SK-N-SH (cell line): ENCODE data around the gene NTM. TPM values are rescaled to one million over a fixed set of nuclear protein-coding genes. Genes with fewer than 3 reads are reported as not detected.

Experiments
- CTCF ChIA-PET: fragments of 300-600, 350-600 bp; formaldehyde crosslinking; extraction: SDS; loops from one replicate; lab custom pipeline; 2021; lab: Yijun Ruan, JAX
- POLR2A ChIA-PET: fragments of 350-600 bp; sonication (Branson Sonifier 250); formaldehyde crosslinking; extraction: SDS; loops from one replicate; lab custom pipeline; 2020; ENCODE audit warnings: antibody characterized with exemption, inconsistent platforms; lab: Yijun Ruan, JAX
- DNase-seq: peaks from one replicate; pipeline ENCODE4 v3.0.0; 2012
- H2AFZ ChIP-seq: fragments of 200-600 bp; sonication (generic); 2 replicates; pipeline ENCODE4 v1.8.1; 2016; ENCODE audit warnings: antibody characterized with exemption, mild to moderate bottlenecking, low read depth
- H3F3A ChIP-seq: fragments of 200-600 bp; sonication (generic); replicated peaks from 2 replicates; pipeline ENCODE3; 2016; ENCODE audit warnings: antibody characterized with exemption, mild to moderate bottlenecking; ENCODE audit not compliant: insufficient read depth
- H3K27ac ChIP-seq, 2 experiments: fragments of 200-500 bp in 1 of 2; fragments of 200-600 bp in 1 of 2; sonication (Bioruptor generic) in 1 of 2; sonication (generic), shearing (Covaris generic) in 1 of 2; 2 replicates each; pipeline versions ENCODE4 v1.5.1 to v1.6.1; 2014 to 2016; ENCODE audit warnings: low read depth in 2 of 2, inconsistent platforms in 1 of 2, low read length in 1 of 2, mild to moderate bottlenecking in 1 of 2, mixed read lengths in 1 of 2
- H3K27me3 ChIP-seq: fragments of 200-600 bp; sonication (generic), shearing (Covaris generic); 2 replicates; pipeline ENCODE4 v1.6.1; 2016; ENCODE audit warnings: mixed run types; ENCODE audit not compliant: insufficient read depth
- H3K36me3 ChIP-seq, 2 experiments: fragments of 200-500 bp in 1 of 2; fragments of 200-600 bp in 1 of 2; sonication (Bioruptor generic) in 1 of 2; sonication (generic) in 1 of 2; replicated peaks in 1 of 2; 2 replicates each; pipeline versions ENCODE3 to v1.5.1; 2014 to 2016; ENCODE audit warnings: low read length in 1 of 2, mild to moderate bottlenecking in 1 of 2; ENCODE audit not compliant: insufficient read depth in 2 of 2, control insufficient read depth in 1 of 2
- H3K4me1 ChIP-seq, 2 experiments: fragments of 200-500 bp in 1 of 2; fragments of 200-600 bp in 1 of 2; sonication (Bioruptor generic) in 1 of 2; sonication (generic), shearing (Covaris generic) in 1 of 2; 2 replicates each; pipeline versions ENCODE4 v1.5.1 to v1.6.1; 2014 to 2016; ENCODE audit warnings: low read depth in 1 of 2, low read length in 1 of 2, mixed run types in 1 of 2; ENCODE audit not compliant: insufficient read depth in 2 of 2, control insufficient read depth in 1 of 2
- H3K4me2 ChIP-seq: fragments of 200-600 bp; sonication (generic), shearing (Covaris generic); 2 replicates; pipeline ENCODE4 v1.6.1; 2017; ENCODE audit warnings: mixed run types
- H3K4me3 ChIP-seq, 2 experiments: fragments of 200-500 bp in 1 of 2; fragments of 200-600 bp in 1 of 2; sonication (Bioruptor generic) in 1 of 2; sonication (generic), shearing (Covaris generic) in 1 of 2; 2 replicates each; pipeline versions ENCODE4 v1.5.1 to v1.8.1; 2014 to 2016; ENCODE audit warnings: low read depth in 2 of 2, inconsistent platforms in 1 of 2, low read length in 1 of 2, mild to moderate bottlenecking in 1 of 2, mixed read lengths in 1 of 2, moderate library complexity in 1 of 2
- H3K79me2 ChIP-seq: fragments of 200-600 bp; sonication (generic); 2 replicates; pipeline ENCODE4 v1.8.1; 2017; ENCODE audit warnings: mild to moderate bottlenecking; ENCODE audit not compliant: insufficient read depth
- H3K9ac ChIP-seq: fragments of 200-600 bp; sonication (generic); 2 replicates; pipeline ENCODE4 v1.6.1; 2017; ENCODE audit warnings: mixed run types
- H3K9me2 ChIP-seq: fragments of 200-600 bp; sonication (generic); 2 replicates; pipeline ENCODE4 v1.6.1; 2017; ENCODE audit warnings: mixed run types
- H3K9me3 ChIP-seq: fragments of 200-600 bp; sonication (generic); 2 replicates; pipeline ENCODE4 v1.6.1; 2017; ENCODE audit warnings: mixed run types, mild to moderate bottlenecking, moderate library complexity
- H4K20me1 ChIP-seq: fragments of 200-600 bp; sonication (generic); 2 replicates; pipeline ENCODE4 v1.6.1; 2017; ENCODE audit warnings: mild to moderate bottlenecking, mixed run types; ENCODE audit not compliant: insufficient read depth
- CHD2 ChIP-seq: fragments of 150-350 bp; IDR thresholded peaks from 2 replicates; pipeline ENCODE4 v1.6.1; 2018; ENCODE audit warnings: low read length; ENCODE audit not compliant: partially characterized antibody
- CTCF ChIP-seq: fragments of 200-600 bp; sonication (generic); IDR thresholded peaks from 2 replicates; pipeline ENCODE4 v1.6.1; 2017; ENCODE audit warnings: antibody characterized with exemption, mild to moderate bottlenecking, moderate library complexity
- EP300 ChIP-seq, 2 experiments: IDR thresholded peaks; 2 replicates each; pipeline versions ENCODE4 v1.4.0 to v1.6.1; 2012; ENCODE audit warnings: borderline replicate concordance in 1 of 2, low read depth in 1 of 2, low read length in 1 of 2
- EZH2phosphoT487 ChIP-seq: fragments of 200-600 bp; sonication (generic); IDR thresholded peaks from 2 replicates; pipeline ENCODE4 v1.6.1; 2017; ENCODE audit warnings: low read depth, mixed run types, mild to moderate bottlenecking, antibody characterized with exemption, moderate library complexity, borderline replicate concordance
- FOXJ3 ChIP-seq: sonication (generic); formaldehyde crosslinking; IDR thresholded peaks from 2 replicates; pipeline ENCODE4 v1.5.1; 2020; ENCODE audit warnings: mild to moderate bottlenecking, missing genetic modification reagents
- FOXM1 ChIP-seq: IDR thresholded peaks from 2 replicates; pipeline ENCODE4 v1.4.0; 2012; ENCODE audit warnings: low read depth, mild to moderate bottlenecking
- IRF3 ChIP-seq: fragments of 150-350 bp; IDR thresholded peaks from 2 replicates; pipeline ENCODE4 v1.6.1; 2016; ENCODE audit warnings: mild to moderate bottlenecking, low read depth, low read length
- JUND ChIP-seq: IDR thresholded peaks from 2 replicates; pipeline ENCODE4 v1.4.0; 2012
- MAX ChIP-seq: IDR thresholded peaks from 2 replicates; pipeline ENCODE4 v1.4.0; 2012; ENCODE audit warnings: low read depth
- MXI1 ChIP-seq: IDR thresholded peaks from 2 replicates; pipeline ENCODE4 v1.6.1; 2012; ENCODE audit warnings: mild to moderate bottlenecking, low read depth, low read length, improper control_type of control experiment
- NFIC ChIP-seq: IDR thresholded peaks from 2 replicates; pipeline ENCODE4 v1.4.0; 2012; ENCODE audit warnings: borderline replicate concordance
- POLR2AphosphoS5 ChIP-seq: IDR thresholded peaks from 2 replicates; pipeline ENCODE4 v1.6.1; 2012; ENCODE audit warnings: low read depth, low read length
- TCF12 ChIP-seq: IDR thresholded peaks from 2 replicates; pipeline ENCODE4 v1.4.0; 2012
- TEAD4 ChIP-seq: IDR thresholded peaks from 2 replicates; pipeline ENCODE4 v1.4.0; 2012; ENCODE audit warnings: mild to moderate bottlenecking, borderline replicate concordance; ENCODE audit not compliant: insufficient read depth
- YY1 ChIP-seq: IDR thresholded peaks from 2 replicates; pipeline ENCODE4 v1.4.0; 2012; ENCODE audit warnings: low read depth, mild to moderate bottlenecking
- WGBS: methylation state at CpG from one replicate; pipeline ENCODE4 v1.1.6; 2017; ENCODE audit warnings: low lambda C conversion rate; 5-methylcytosine and 5-hydroxymethylcytosine counted together
- polyA plus RNA-seq, 3 experiments: library from polyadenylated mRNA; depleted of rRNA; stranded (reverse); fragments of >200 nt; gene quantifications; 2 replicates each; pipeline ENCODE4 v1.2.3, GENCODE V29; 2012
- TF ChIP-seq, protein P1 (sequence below): IDR thresholded peaks from 2 replicates; pipeline ENCODE4 v1.4.0; 2012; ENCODE audit warnings: low read depth, borderline replicate concordance

Gene NTM
- polyA plus RNA-seq, 1 of the 3 experiments (the other 2 are of a cell fraction): 20.0 TPM

- Histone ChIP-seq H3K4me3 (no peak overlapping the region), H4K20me1 (no peaks in the 10 kb centered on the region), H2AFZ (no peak overlapping the region), H3K9me2 (no peaks in the 10 kb centered on the region), H3K27ac (no peak overlapping the region), H3K9ac (no peak overlapping the region), H3F3A (no peaks in the 10 kb centered on the region), H3K9me3 (no peaks in the 10 kb centered on the region), H3K36me3 (no peaks in the 10 kb centered on the region), H3K4me2 (no peak overlapping the region), H3K27me3 (no peaks in the 10 kb centered on the region), H3K4me1 (no peaks in the 10 kb centered on the region), H3K79me2 (no peaks in the 10 kb centered on the region)
- no peak for DNase-seq
- WGBS: 33% methylated on average over 6 of the region's 11 CpGs
- CTCF ChIA-PET: no interaction called here
- POLR2A ChIA-PET: no interaction called here
- TF ChIP-seq, protein P1, sequence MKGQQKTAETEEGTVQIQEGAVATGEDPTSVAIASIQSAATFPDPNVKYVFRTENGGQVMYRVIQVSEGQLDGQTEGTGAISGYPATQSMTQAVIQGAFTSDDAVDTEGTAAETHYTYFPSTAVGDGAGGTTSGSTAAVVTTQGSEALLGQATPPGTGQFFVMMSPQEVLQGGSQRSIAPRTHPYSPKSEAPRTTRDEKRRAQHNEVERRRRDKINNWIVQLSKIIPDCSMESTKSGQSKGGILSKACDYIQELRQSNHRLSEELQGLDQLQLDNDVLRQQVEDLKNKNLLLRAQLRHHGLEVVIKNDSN: no peak
- no peak for TF ChIP-seq FOXJ3 (CRISPR knock-in tag)
- TF ChIP-seq JUND: no peak
- TF ChIP-seq TCF12: no peak
- TF ChIP-seq POLR2AphosphoS5: no peak
- TF ChIP-seq CHD2: no peak
- TF ChIP-seq IRF3: no peak
- TF ChIP-seq TEAD4: no peak
Observed at GRCh38 chr11:131447898-131448297, 77.5 kb downstream of the NTM start.

- TF ChIP-seq NFIC: no peak
- TF ChIP-seq YY1: no peak
- no peak for TF ChIP-seq EZH2phosphoT487
- no peak for TF ChIP-seq MXI1
- no peak for TF ChIP-seq CTCF
- TF ChIP-seq EP300 (IDR thresholded peaks at IDR 0.05; ENCODE audit: borderline replicate concordance in 1 of 2, low read depth in 1 of 2, low read length in 1 of 2): no peak
- TF ChIP-seq TEAD4: no peak
- TF ChIP-seq, protein P1: no peak
- TF ChIP-seq FOXM1: no peak
- no peak for TF ChIP-seq MAX
- no peak for TF ChIP-seq POLR2AphosphoS5
- TF ChIP-seq JUND: no peak
- TF ChIP-seq TCF12: no peak
- TF ChIP-seq, all 33 proteins: peak for 0
Observed at GRCh38 chr11:131449036-131450019, 78.9 kb downstream of the NTM start.

More at GRCh38 chr11:131449036-131450019, 78.9 kb downstream of the NTM start:
- Histone ChIP-seq H4K20me1 (no peaks in the 10 kb centered on the region), H3K9me2 (no peaks in the 10 kb centered on the region), H3K36me3 (no peaks in the 10 kb centered on the region), H3K9ac (no peak overlapping the region), H3F3A (no peaks in the 10 kb centered on the region), H3K27me3 (no peaks in the 10 kb centered on the region), H3K4me3 (no peak overlapping the region), H3K9me3 (no peaks in the 10 kb centered on the region), H2AFZ (no peak overlapping the region), H3K27ac (no peak overlapping the region), H3K79me2 (no peaks in the 10 kb centered on the region), H3K4me2 (no peak overlapping the region), H3K4me1 (no peaks in the 10 kb centered on the region)
- 25% methylated on average over 11 of the region's 17 CpGs for WGBS
- no peak for DNase-seq
- CTCF ChIA-PET: no interaction called here
- POLR2A ChIA-PET: no interaction called here
